Right kidney (tissue), 9 donors: Measurements from ENCODE around the gene CASD1.
A peak's percentile ranks its signal among the peaks of the same experiment; 100 is the strongest.

Source experiments
- DNase-seq: peaks from one replicate; pipeline ENCODE4 v3.0.0-alpha.2; 2016
- long read RNA-seq, 8 donors: transcript quantifications; one replicate each; lab custom pipeline, GENCODE V29; 2026

The CASD1 gene
- long read RNA-seq, donor 1, partial matches to known transcripts, result 7 of 11 reads
- long read RNA-seq, donor 1, other reads (novel, unspliced or antisense), result 0 of 11 reads
- long read RNA-seq, donor 2, partial matches to known transcripts, result 0 of 1 reads
- long read RNA-seq, donor 2, other reads (novel, unspliced or antisense), result 0 of 1 reads
- long read RNA-seq, donor 3, partial matches to known transcripts, result 0 of 2 reads
- long read RNA-seq, donor 3, other reads (novel, unspliced or antisense), result 0 of 2 reads
- long read RNA-seq, donor 4, partial matches to known transcripts, result 0 of 1 reads
- long read RNA-seq, donor 4, other reads (novel, unspliced or antisense), result 0 of 1 reads
- long read RNA-seq, donor 5, partial matches to known transcripts, result 0 of 1 reads
- long read RNA-seq, donor 5, other reads (novel, unspliced or antisense), result 0 of 1 reads
- long read RNA-seq, donor 6, result 0 reads
- long read RNA-seq, donor 7, partial matches to known transcripts, result 0 of 2 reads
- long read RNA-seq, donor 7, other reads (novel, unspliced or antisense), result 0 of 2 reads
- long read RNA-seq, donor 8, partial matches to known transcripts, result 0 of 3 reads
- long read RNA-seq, donor 8, other reads (novel, unspliced or antisense), result 0 of 3 reads

GRCh38 chr7:94509264-94509886, at the start of gene CASD1:
TSS of gene CASD1 (plus strand) at chr7:94509809. CDS start at chr7:94510085, 276 bp downstream.
- DNase-seq, result peak; percentile 87

- DNase-seq, result no peak
Measured at GRCh38 chr7:94466516-94466915, 43.1 kb upstream of the CASD1 start.

GRCh38 chr7:94471604-94472003, 38.0 kb upstream of the CASD1 start:
- DNase-seq, result no peak

- no peak for DNase-seq
Measured at GRCh38 chr7:94472608-94473007, 37.0 kb upstream of the CASD1 start.

GRCh38 chr7:94476251-94476840, 33.3 kb upstream of the CASD1 start:
- DNase-seq, result no peak

- no peak for DNase-seq
Measured at GRCh38 chr7:94477878-94478277, 31.7 kb upstream of the CASD1 start.

GRCh38 chr7:94478648-94479214, 30.9 kb upstream of the CASD1 start:
- no peak for DNase-seq

GRCh38 chr7:94481279-94481678, 28.3 kb upstream of the CASD1 start:
- no peak for DNase-seq

- DNase-seq, result no peak
Measured at GRCh38 chr7:94482796-94483195, 26.8 kb upstream of the CASD1 start.

GRCh38 chr7:94483843-94484242, 25.8 kb upstream of the CASD1 start:
- no peak for DNase-seq

- DNase-seq, result no peak
Measured at GRCh38 chr7:94486216-94486615, 23.4 kb upstream of the CASD1 start.

- DNase-seq, result no peak
Measured at GRCh38 chr7:94491410-94491809, 18.2 kb upstream of the CASD1 start.

GRCh38 chr7:94492601-94493000, 17.0 kb upstream of the CASD1 start:
- no peak for DNase-seq

- DNase-seq, result no peak
Measured at GRCh38 chr7:94497874-94498670, 11.5 kb upstream of the CASD1 start.

- no peak for DNase-seq
Measured at GRCh38 chr7:94498918-94499317, 10.7 kb upstream of the CASD1 start.

GRCh38 chr7:94507462-94507861, 2.1 kb upstream of the CASD1 start:
- DNase-seq, result no peak

- DNase-seq, result no peak
Measured at GRCh38 chr7:94507962-94508361, 1.6 kb upstream of the CASD1 start.

- DNase-seq, result peak; percentile 97
Measured at GRCh38 chr7:94509887-94510581, 425 bp downstream of the CASD1 start.

GRCh38 chr7:94510582-94511496, 1.2 kb downstream of the CASD1 start:
- DNase-seq, result peak; percentile 94

GRCh38 chr7:94511718-94512117, 2.1 kb downstream of the CASD1 start:
- DNase-seq, result no peak
